ENCODE data around the gene LIMD2. TPM values are rescaled to one million over a fixed set of nuclear protein-coding genes. Genes with fewer than 3 reads are reported as not detected.

The LIMD2 gene
- total and polyA plus RNA-seq, 2 experiments from 2014 or later, result 98.8 to 105 TPM

- TF ChIP-seq ZNF331 (CRISPR knock-in tag; IDR thresholded peaks at IDR 0.05; ENCODE audit: low read depth) (no peak), ZNF462 (CRISPR knock-in tag; IDR thresholded peaks at IDR 0.05) (no peak)
These were observed 50.1 kb downstream of the LIMD2 start (continued) for GRCh38 chr17:63649813-63650212.

DNA sequence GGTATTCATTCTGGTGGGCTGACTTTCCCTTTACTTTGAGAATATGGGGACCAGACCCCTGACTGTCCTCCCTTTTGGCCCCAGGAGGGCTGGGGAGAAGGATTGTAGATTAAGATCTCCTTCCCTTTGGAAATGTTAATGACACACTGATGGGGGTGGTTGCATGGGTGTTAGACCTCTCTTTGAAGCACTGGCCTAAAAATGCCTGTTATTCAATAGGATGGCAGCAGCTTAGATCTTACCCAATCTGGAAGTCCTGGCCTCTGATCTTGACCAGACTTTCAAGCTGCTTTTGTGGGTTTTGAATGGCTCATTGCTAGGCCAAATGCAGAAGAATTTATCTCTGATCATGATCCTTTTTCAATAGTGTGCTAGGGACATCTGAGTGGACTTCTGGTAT, 52.0 kb downstream of the LIMD2 start:
- H3K27me3 ChIP-seq (ENCODE audit: insufficient read depth), result no peaks in the 10 kb centered on the region
- no peaks in the 10 kb centered on the region; the same call in 1 of the 2 replicates for H4K20me1 ChIP-seq (replicated peaks; ENCODE audit: insufficient read depth)
- no peak overlapping the region for H3K27ac Mint-ChIP-seq
- H3K4me1 ChIP-seq (ENCODE audit: insufficient read depth), result peaks cover 18% of the 10 kb centered on the region; the same call in 1 of the 2 replicates
- ATAC-seq, result peak; percentile 89
- no peak overlapping the region for H3K4me3 ChIP-seq
- peak; percentile 25 for DNase-seq (ENCODE audit: low spot score)
- no peaks in the 10 kb centered on the region for H3K36me3 ChIP-seq (ENCODE audit: insufficient read depth)
- H3K9me3 Mint-ChIP-seq, result no peaks in the 10 kb centered on the region; the same call in 2 of the 3 replicates
- H3K4me1 Mint-ChIP-seq, result peaks cover 15% of the 10 kb centered on the region
- no peaks in the 10 kb centered on the region for H3K9me2 ChIP-seq (ENCODE audit: insufficient read depth)
- H3F3A ChIP-seq (replicated peaks; ENCODE audit: low read depth), result no peaks in the 10 kb centered on the region
- no peaks in the 10 kb centered on the region for H3K27me3 Mint-ChIP-seq (ENCODE audit: insufficient read depth, low read depth, poor library complexity)
- H3K4me2 ChIP-seq, result peak overlapping the region; percentile 68
- H3K79me2 ChIP-seq (replicated peaks; ENCODE audit: insufficient read depth), result 0 out of 2 replicates have a peak, but pooled peaks cover 6% of the 10 kb centered on the region
- H3K4me3 Mint-ChIP-seq, result no peak overlapping the region
- no peak overlapping the region for H3K27ac ChIP-seq (ENCODE audit: low read depth)
- peaks cover 5% of the 10 kb centered on the region; the same call in 1 of the 3 replicates for H3K36me3 Mint-ChIP-seq (ENCODE audit: low read depth)
- no peak overlapping the region for H2AFZ ChIP-seq
- TF ChIP-seq POLR2AphosphoS5 (IDR thresholded peaks at IDR 0.05; ENCODE audit: low read depth), result no peak
- no peak for TF ChIP-seq ZNF331 (CRISPR knock-in tag; IDR thresholded peaks at IDR 0.05; ENCODE audit: low read depth)
- TF ChIP-seq ETS1 (IDR thresholded peaks at IDR 0.05), result no peak
- TF ChIP-seq REST (IDR thresholded peaks at IDR 0.05; ENCODE audit: unreplicated experiment), result no peak
- no peak for TF ChIP-seq STAT1 (IDR thresholded peaks at IDR 0.05; ENCODE audit: unreplicated experiment)
- TF ChIP-seq, protein P1, sequence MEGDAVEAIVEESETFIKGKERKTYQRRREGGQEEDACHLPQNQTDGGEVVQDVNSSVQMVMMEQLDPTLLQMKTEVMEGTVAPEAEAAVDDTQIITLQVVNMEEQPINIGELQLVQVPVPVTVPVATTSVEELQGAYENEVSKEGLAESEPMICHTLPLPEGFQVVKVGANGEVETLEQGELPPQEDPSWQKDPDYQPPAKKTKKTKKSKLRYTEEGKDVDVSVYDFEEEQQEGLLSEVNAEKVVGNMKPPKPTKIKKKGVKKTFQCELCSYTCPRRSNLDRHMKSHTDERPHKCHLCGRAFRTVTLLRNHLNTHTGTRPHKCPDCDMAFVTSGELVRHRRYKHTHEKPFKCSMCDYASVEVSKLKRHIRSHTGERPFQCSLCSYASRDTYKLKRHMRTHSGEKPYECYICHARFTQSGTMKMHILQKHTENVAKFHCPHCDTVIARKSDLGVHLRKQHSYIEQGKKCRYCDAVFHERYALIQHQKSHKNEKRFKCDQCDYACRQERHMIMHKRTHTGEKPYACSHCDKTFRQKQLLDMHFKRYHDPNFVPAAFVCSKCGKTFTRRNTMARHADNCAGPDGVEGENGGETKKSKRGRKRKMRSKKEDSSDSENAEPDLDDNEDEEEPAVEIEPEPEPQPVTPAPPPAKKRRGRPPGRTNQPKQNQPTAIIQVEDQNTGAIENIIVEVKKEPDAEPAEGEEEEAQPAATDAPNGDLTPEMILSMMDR (conservative IDR thresholded peaks at IDR 0.05; ENCODE audit: low read depth in 2 of 2), result no peak
- TF ChIP-seq EZH2phosphoT487 (IDR thresholded peaks at IDR 0.05; ENCODE audit: unreplicated experiment), result no peak
- TF ChIP-seq EZH2 (IDR thresholded peaks at IDR 0.05; ENCODE audit: low read depth, unreplicated experiment), result no peak
- no peak for TF ChIP-seq JUNB (IDR thresholded peaks at IDR 0.05; ENCODE audit: unreplicated experiment)
- no peak for TF ChIP-seq CREB1 (CRISPR knock-in tag; IDR thresholded peaks at IDR 0.05; ENCODE audit: low read depth)
- TF ChIP-seq NANOG (IDR thresholded peaks at IDR 0.05; ENCODE audit: borderline replicate concordance), result no peak
